ENCODE measurements around the gene HSBP1.

- TF ChIP-seq, protein P1, sequence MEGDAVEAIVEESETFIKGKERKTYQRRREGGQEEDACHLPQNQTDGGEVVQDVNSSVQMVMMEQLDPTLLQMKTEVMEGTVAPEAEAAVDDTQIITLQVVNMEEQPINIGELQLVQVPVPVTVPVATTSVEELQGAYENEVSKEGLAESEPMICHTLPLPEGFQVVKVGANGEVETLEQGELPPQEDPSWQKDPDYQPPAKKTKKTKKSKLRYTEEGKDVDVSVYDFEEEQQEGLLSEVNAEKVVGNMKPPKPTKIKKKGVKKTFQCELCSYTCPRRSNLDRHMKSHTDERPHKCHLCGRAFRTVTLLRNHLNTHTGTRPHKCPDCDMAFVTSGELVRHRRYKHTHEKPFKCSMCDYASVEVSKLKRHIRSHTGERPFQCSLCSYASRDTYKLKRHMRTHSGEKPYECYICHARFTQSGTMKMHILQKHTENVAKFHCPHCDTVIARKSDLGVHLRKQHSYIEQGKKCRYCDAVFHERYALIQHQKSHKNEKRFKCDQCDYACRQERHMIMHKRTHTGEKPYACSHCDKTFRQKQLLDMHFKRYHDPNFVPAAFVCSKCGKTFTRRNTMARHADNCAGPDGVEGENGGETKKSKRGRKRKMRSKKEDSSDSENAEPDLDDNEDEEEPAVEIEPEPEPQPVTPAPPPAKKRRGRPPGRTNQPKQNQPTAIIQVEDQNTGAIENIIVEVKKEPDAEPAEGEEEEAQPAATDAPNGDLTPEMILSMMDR (IDR thresholded peaks at IDR 0.05), result no peak
- no peak for TF ChIP-seq POLR2A (IDR thresholded peaks at IDR 0.05)
These were observed 15.9 kb upstream of the HSBP1 start for GRCh38 chr16:83791916-83792315.
